Measurements from ENCODE around the gene WASHC3.

GRCh38 chr12:102029141-102029540 lies 32.6 kb downstream of the WASHC3 start:
- TF ChIP-seq EP300 (IDR thresholded peaks at IDR 0.05) (no peak), CTCF (IDR thresholded peaks at IDR 0.05) (no peak), POLR2A (IDR thresholded peaks at IDR 0.05) (no peak)
